Spleen (tissue), 11 donors: ENCODE measurements around the gene TTC21A. TPM values are rescaled to one million over a fixed set of nuclear protein-coding genes. Genes with fewer than 3 reads are reported as not detected.
A peak's percentile ranks its signal among the peaks of the same experiment; 100 is the strongest.

Experiments used
- DNase-seq: peaks from one replicate; pipeline ENCODE4 v3.0.0-alpha.2; 2020
- H3K27ac ChIP-seq, 8 donors: fragments of 200-600 bp; sonication (generic) in 7 of 8; 1 replicate in 4 of 8; 2 replicates in 4 of 8; pipeline versions ENCODE4 v1.5.0 to v1.8.0; 2016 to 2021; ENCODE audit warnings: inconsistent platforms in 4 of 8, mild to moderate bottlenecking in 4 of 8, moderate library complexity in 1 of 8
- H3K27me3 ChIP-seq, 7 donors: fragments of 200-600 bp; sonication (generic) in 6 of 7; replicated peaks in 1 of 7; 1 replicate in 4 of 7; 2 replicates in 3 of 7; pipeline versions ENCODE4 v1.5.0 to v1.8.0; 2016 to 2021; ENCODE audit warnings: inconsistent platforms in 3 of 7, mild to moderate bottlenecking in 1 of 7
- H3K36me3 ChIP-seq, 6 donors: fragments of 200-600 bp; sonication (generic) in 5 of 6; 1 replicate in 4 of 6; 2 replicates in 2 of 6; pipeline versions ENCODE4 v1.5.0 to v1.8.0; 2016 to 2021; ENCODE audit warnings: inconsistent platforms in 2 of 6
- H3K4me1 ChIP-seq, 6 donors: fragments of 200-600 bp; sonication (generic) in 5 of 6; 1 replicate in 3 of 6; 2 replicates in 3 of 6; pipeline versions ENCODE4 v1.5.0 to v1.8.0; 2016 to 2021; ENCODE audit warnings: inconsistent platforms in 3 of 6
- H3K4me3 ChIP-seq, 8 donors: fragments of 200-600 bp; sonication (generic) in 7 of 8; 1 replicate in 4 of 8; 2 replicates in 4 of 8; pipeline versions ENCODE4 v1.5.0 to v1.8.0; 2016 to 2021; ENCODE audit warnings: inconsistent platforms in 4 of 8, mild to moderate bottlenecking in 4 of 8, moderate library complexity in 2 of 8
- H3K9me3 ChIP-seq, 8 donors: fragments of 200-600 bp; sonication (generic) in 7 of 8; 1 replicate in 4 of 8; 2 replicates in 4 of 8; pipeline versions ENCODE4 v1.5.0 to v1.8.0; 2016 to 2021; ENCODE audit warnings: inconsistent platforms in 4 of 8
- POLR2A ChIP-seq, 3 donors: fragments of 450-650 bp; IDR thresholded peaks; one replicate each; pipeline ENCODE4 v1.5.1; 2017; ENCODE audit warnings: antibody characterized with exemption in 3 of 3, mild to moderate bottlenecking in 1 of 3
- POLR2AphosphoS5 ChIP-seq, 3 donors: sonication (generic); formaldehyde crosslinking; IDR thresholded peaks; one replicate each; pipeline ENCODE4 v1.5.1; 2017; ENCODE audit warnings: antibody characterized with exemption in 3 of 3
- WGBS, 5 donors: extraction: QIAGEN DNeasy Blood & Tissue Kit in 3 of 5; methylation state at CpG; one replicate each; pipeline versions ENCODE4 v1.1.5 to v1.1.7; 2013 to 2018; 5-methylcytosine and 5-hydroxymethylcytosine counted together
- intact Hi-C: fragments of 100-400 bp; cut with DNase I; formaldehyde crosslinking; loops from one replicate; pipeline ENCODE4 v1.15.0; 2023; ENCODE audit warnings: low total_unique reads
- polyA plus RNA-seq, 3 donors: library from polyadenylated mRNA; stranded (reverse); fragments of 200-250 nt; gene quantifications; one replicate each; pipeline ENCODE4 v1.2.1, GENCODE V29; 2013
- total RNA-seq, 7 donors: library from RNA; depleted of rRNA in 3 of 7; stranded (reverse); fragments of >200 nt in 3 of 7; fragmentation: NEBNext Ultra II Directional in 4 of 7; extraction: Animal tissue kit (Norgen Biotek cat#: 25700) in 4 of 7; gene quantifications; one replicate each; pipeline versions ENCODE4 v1.1.0 to v1.2.1, GENCODE V29; 2016 to 2021
- TF ChIP-seq, protein P1 (sequence below), 11 experiments: fragments of 200-600 bp in 7 of 11; fragments of 450-650 bp in 4 of 11; sonication (generic) in 4 of 11; IDR thresholded peaks in 8 of 11; conservative IDR thresholded peaks in 3 of 11; 1 replicate in 7 of 11; 2 replicates in 4 of 11; pipeline versions ENCODE4 v1.4.0 to v1.8.0; 2016 to 2021; ENCODE audit warnings: antibody characterized with exemption in 11 of 11, inconsistent platforms in 4 of 11, mild to moderate bottlenecking in 1 of 11
- donor health status: healthy with polysubstance abuse.
- donor health status: DM: no; HTN: no; CAD: no; lungs with moderate emphysema.
- donor health status: DM: no; HTN: no; CAD: no.
- donor health status: Bipolar disorder and iron deficiency.
- donor health status: healthy.
- donor health status: DM: no; HTN: no; CAD: no.
- donor health status: DM: yes; HTN: yes; CAD: no.

TTC21A gene
- total and polyA plus RNA-seq, 10 donors, result 11.6 to 34.3 (median 16.0) TPM

DNA sequence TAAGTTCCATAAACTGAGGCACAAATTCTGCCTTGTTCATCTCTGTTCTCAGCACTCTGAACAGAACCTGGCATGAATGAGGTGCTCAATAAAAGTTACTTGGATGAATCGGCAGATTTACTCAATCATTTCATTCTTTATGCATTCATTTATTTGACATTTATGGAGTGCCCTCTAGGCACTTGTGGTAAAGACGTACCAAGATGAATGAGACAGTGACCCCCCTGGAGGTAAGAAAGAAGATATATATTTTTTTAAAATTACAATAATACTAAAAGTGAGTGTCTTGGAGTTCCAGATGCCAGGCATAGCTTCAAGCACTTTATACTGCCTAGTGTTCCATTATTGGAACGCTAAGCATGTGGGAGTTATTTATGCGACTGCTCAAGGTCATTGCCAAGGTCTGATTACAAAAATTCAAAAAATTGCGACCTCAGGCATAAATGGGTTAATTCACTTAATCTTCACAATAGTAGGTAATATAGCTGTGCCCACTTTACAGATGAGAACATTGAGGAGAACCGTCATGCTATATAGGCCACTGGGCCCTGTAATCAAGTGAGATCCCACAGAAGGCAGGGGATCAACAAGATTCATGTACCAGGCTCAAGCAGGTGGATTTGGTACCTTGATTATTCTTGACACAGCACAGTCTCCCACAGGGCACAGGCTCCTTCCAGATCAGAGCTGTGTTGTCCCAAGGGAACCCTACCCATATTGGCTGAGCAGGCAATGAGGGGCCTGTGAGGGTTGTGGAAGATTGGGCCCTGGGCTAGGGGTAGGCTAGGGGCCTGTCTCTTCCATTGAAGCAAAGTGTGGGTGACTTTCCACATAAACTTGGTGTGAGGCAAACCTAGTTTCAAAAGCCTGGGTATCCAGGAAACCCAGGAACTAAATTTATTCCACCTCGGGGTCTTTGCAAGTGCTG lies 74.2 kb downstream of the TTC21A start:
- Histone ChIP-seq H3K27me3 (no peaks in the 10 kb centered on the region), H3K4me1 (peaks cover 14 to 52% (median 43%) of the 10 kb centered on the region in 6 donors), H3K36me3 (no peaks in the 10 kb centered on the region), H3K9me3 (no peaks in the 10 kb centered on the region), H3K27ac (peak overlapping the region in 5 of 8 donors; percentile 37 to 74 (median 63)), H3K4me3 (peak overlapping the region in 5 of 8 donors; percentile 24 to 66 (median 35))
- intact Hi-C loops, result no loop called here
- no peak for DNase-seq
- TF ChIP-seq, protein P1, sequence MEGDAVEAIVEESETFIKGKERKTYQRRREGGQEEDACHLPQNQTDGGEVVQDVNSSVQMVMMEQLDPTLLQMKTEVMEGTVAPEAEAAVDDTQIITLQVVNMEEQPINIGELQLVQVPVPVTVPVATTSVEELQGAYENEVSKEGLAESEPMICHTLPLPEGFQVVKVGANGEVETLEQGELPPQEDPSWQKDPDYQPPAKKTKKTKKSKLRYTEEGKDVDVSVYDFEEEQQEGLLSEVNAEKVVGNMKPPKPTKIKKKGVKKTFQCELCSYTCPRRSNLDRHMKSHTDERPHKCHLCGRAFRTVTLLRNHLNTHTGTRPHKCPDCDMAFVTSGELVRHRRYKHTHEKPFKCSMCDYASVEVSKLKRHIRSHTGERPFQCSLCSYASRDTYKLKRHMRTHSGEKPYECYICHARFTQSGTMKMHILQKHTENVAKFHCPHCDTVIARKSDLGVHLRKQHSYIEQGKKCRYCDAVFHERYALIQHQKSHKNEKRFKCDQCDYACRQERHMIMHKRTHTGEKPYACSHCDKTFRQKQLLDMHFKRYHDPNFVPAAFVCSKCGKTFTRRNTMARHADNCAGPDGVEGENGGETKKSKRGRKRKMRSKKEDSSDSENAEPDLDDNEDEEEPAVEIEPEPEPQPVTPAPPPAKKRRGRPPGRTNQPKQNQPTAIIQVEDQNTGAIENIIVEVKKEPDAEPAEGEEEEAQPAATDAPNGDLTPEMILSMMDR (IDR thresholded peaks at IDR 0.05 in 8 of 11, conservative IDR thresholded peaks at IDR 0.05 in 3 of 11), result no peak
- no peak for TF ChIP-seq POLR2A (IDR thresholded peaks at IDR 0.05)
- TF ChIP-seq POLR2AphosphoS5 (IDR thresholded peaks at IDR 0.05), result no peak
- 73 to 79% (median 77%) methylated on average over 7 of the region's 7 CpGs for WGBS, 5 donors

- H3K4me3 ChIP-seq, result no peak overlapping the region
- H3K27me3 ChIP-seq, result no peaks in the 10 kb centered on the region
- WGBS, 5 donors, result 76 to 89% (median 85%) methylated on average over 8 to 12 of the region's 12 CpGs
- no peak for DNase-seq
- H3K36me3 ChIP-seq, result no peaks in the 10 kb centered on the region
- no peaks in the 10 kb centered on the region for H3K9me3 ChIP-seq
- intact Hi-C loops, result no loop called here
- no peak overlapping the region for H3K27ac ChIP-seq
- TF ChIP-seq POLR2A (IDR thresholded peaks at IDR 0.05) (no peak), POLR2AphosphoS5 (IDR thresholded peaks at IDR 0.05) (no peak)
- TF ChIP-seq, protein P1 (IDR thresholded peaks at IDR 0.05 in 8 of 11, conservative IDR thresholded peaks at IDR 0.05 in 3 of 11), result no peak
- peaks cover 7 to 34% (median 29%) of the 10 kb centered on the region in 6 donors for H3K4me1 ChIP-seq
These were observed 76.0 kb downstream of the TTC21A start for GRCh38 chr3:39183211-39184080.

- Histone ChIP-seq H3K27me3 (peaks cover 0 to 6% (median 0%) of the 10 kb centered on the region in 7 donors), H3K4me1 (peaks cover 6 to 25% (median 21%) of the 10 kb centered on the region in 6 donors), H3K27ac (no peak overlapping the region), H3K9me3 (no peaks in the 10 kb centered on the region), H3K36me3 (no peaks in the 10 kb centered on the region), H3K4me3 (no peak overlapping the region)
- 86 to 91% (median 89%) methylated on average over 7 to 12 of the region's 12 CpGs for WGBS, 5 donors
- DNase-seq, result no peak
- TF ChIP-seq POLR2AphosphoS5 (IDR thresholded peaks at IDR 0.05), result no peak
- TF ChIP-seq, protein P1 (IDR thresholded peaks at IDR 0.05 in 8 of 11, conservative IDR thresholded peaks at IDR 0.05 in 3 of 11), result no peak
- no peak for TF ChIP-seq POLR2A (IDR thresholded peaks at IDR 0.05)
- intact Hi-C loops, result no loop called here
These were observed 76.8 kb downstream of the TTC21A start for GRCh38 chr3:39184081-39184967.
